Liver (tissue), 9 donors: ENCODE measurements around the gene PPP6C. TPM values are rescaled to one million over a fixed set of nuclear protein-coding genes. Genes with fewer than 3 reads are reported as not detected.
"Not testable (repeated sequence)": the region's sequence is repeated elsewhere in the genome, so short reads cannot be mapped to it uniquely, and the experiment has no call there.

ENCODE experiments used
- DNase-seq: peaks from one replicate; pipeline ENCODE4 v3.0.0-alpha.2; 2017; ENCODE audit warnings: low spot score
- H3K27ac ChIP-seq, 2 donors: one replicate each; pipeline ENCODE4 v1.7.0; 2013; ENCODE audit warnings: inconsistent platforms in 2 of 2, low read length in 2 of 2, control low read depth in 1 of 2, low read depth in 1 of 2, mild to moderate bottlenecking in 1 of 2
- H3K27me3 ChIP-seq, 4 donors: one replicate each; pipeline versions ENCODE4 v1.6.1 to v1.7.0; 2013; ENCODE audit warnings: low read length in 3 of 4, inconsistent platforms in 1 of 4, mild to moderate bottlenecking in 1 of 4, moderate library complexity in 1 of 4; ENCODE audit not compliant: control insufficient read depth in 4 of 4, insufficient read depth in 4 of 4
- H3K36me3 ChIP-seq, 4 donors: one replicate each; pipeline versions ENCODE4 v1.6.1 to v1.7.0; 2013; ENCODE audit warnings: low read length in 3 of 4, mild to moderate bottlenecking in 3 of 4, low read depth in 1 of 4, moderate library complexity in 1 of 4; ENCODE audit not compliant: control insufficient read depth in 4 of 4, insufficient read depth in 3 of 4
- H3K4me1 ChIP-seq, 4 donors: one replicate each; pipeline versions ENCODE4 v1.6.1 to v1.7.0; 2013; ENCODE audit warnings: low read length in 3 of 4, mild to moderate bottlenecking in 3 of 4, moderate library complexity in 1 of 4; ENCODE audit not compliant: control insufficient read depth in 4 of 4, insufficient read depth in 4 of 4
- H3K4me3 ChIP-seq, 3 donors: one replicate each; pipeline versions ENCODE4 v1.6.1 to v1.7.0; 2013; ENCODE audit warnings: low read length in 3 of 3, control low read depth in 1 of 3, low read depth in 1 of 3, mild to moderate bottlenecking in 1 of 3
- H3K9ac ChIP-seq, 2 donors: one replicate each; pipeline ENCODE4 v1.7.0; 2013; ENCODE audit warnings: low read length in 2 of 2, mild to moderate bottlenecking in 2 of 2, moderate library complexity in 2 of 2, control low read depth in 1 of 2, low read depth in 1 of 2
- H3K9me3 ChIP-seq, 4 donors: one replicate each; pipeline versions ENCODE4 v1.6.1 to v1.7.0; 2013; ENCODE audit warnings: low read length in 3 of 4; ENCODE audit not compliant: control insufficient read depth in 4 of 4
- ATF3 ChIP-seq: IDR thresholded peaks from 2 replicates; pipeline ENCODE4 v1.6.1; 2016; ENCODE audit warnings: antibody characterized with exemption
- CTCF ChIP-seq: fragments of 150-350 bp; IDR thresholded peaks from 2 replicates; pipeline ENCODE4 v1.5.1; 2017; ENCODE audit warnings: improper control_type of control experiment, low read depth, low read length; ENCODE audit not compliant: missing input control
- EGR1 ChIP-seq, 2 donors: IDR thresholded peaks; 2 replicates each; pipeline ENCODE4 v1.6.1; 2016 to 2018; ENCODE audit warnings: antibody characterized with exemption in 2 of 2, low read depth in 2 of 2
- FOXA1 ChIP-seq: IDR thresholded peaks from 2 replicates; pipeline ENCODE4 v1.6.1; 2016; ENCODE audit warnings: antibody characterized with exemption
- FOXA2 ChIP-seq: IDR thresholded peaks from 2 replicates; pipeline ENCODE4 v1.6.1; 2016; ENCODE audit warnings: antibody characterized with exemption
- GABPA ChIP-seq, 2 donors: IDR thresholded peaks in 1 of 2; conservative IDR thresholded peaks in 1 of 2; 2 replicates each; pipeline ENCODE4 v1.6.1; 2016; ENCODE audit warnings: antibody characterized with exemption in 2 of 2, mild to moderate bottlenecking in 1 of 2, moderate library complexity in 1 of 2
- HNF4A ChIP-seq, 2 donors: conservative IDR thresholded peaks; 2 replicates each; pipeline ENCODE4 v1.6.1; 2016; ENCODE audit warnings: antibody characterized with exemption in 2 of 2, mild to moderate bottlenecking in 2 of 2
- HNF4G ChIP-seq: IDR thresholded peaks from 2 replicates; pipeline ENCODE4 v1.6.1; 2016; ENCODE audit warnings: antibody characterized with exemption
- JUND ChIP-seq, 2 donors: IDR thresholded peaks; 2 replicates each; pipeline ENCODE4 v1.6.1; 2016; ENCODE audit warnings: antibody characterized with exemption in 2 of 2
- MAX ChIP-seq: IDR thresholded peaks from 2 replicates; pipeline ENCODE4 v1.6.1; 2016; ENCODE audit warnings: antibody characterized with exemption
- NR2F2 ChIP-seq: IDR thresholded peaks from 2 replicates; pipeline ENCODE4 v1.6.1; 2016; ENCODE audit warnings: antibody characterized with exemption
- RAD21 ChIP-seq, 2 donors: IDR thresholded peaks; 2 replicates each; pipeline ENCODE4 v1.6.1; 2016; ENCODE audit warnings: antibody characterized with exemption in 2 of 2, mild to moderate bottlenecking in 2 of 2
- REST ChIP-seq: IDR thresholded peaks from 2 replicates; pipeline ENCODE4 v1.6.1; 2016; ENCODE audit warnings: antibody characterized with exemption, mild to moderate bottlenecking
- RXRA ChIP-seq, 2 donors: IDR thresholded peaks; 2 replicates each; pipeline ENCODE4 v1.6.1; 2017 to 2018; ENCODE audit warnings: antibody characterized with exemption in 2 of 2, mild to moderate bottlenecking in 1 of 2
- SP1 ChIP-seq: IDR thresholded peaks from 2 replicates; pipeline ENCODE4 v1.6.1; 2018; ENCODE audit warnings: antibody characterized with exemption, mild to moderate bottlenecking
- TAF1 ChIP-seq: conservative IDR thresholded peaks from 2 replicates; pipeline ENCODE4 v1.6.1; 2016; ENCODE audit warnings: antibody characterized with exemption, mild to moderate bottlenecking
- YY1 ChIP-seq: IDR thresholded peaks from 2 replicates; pipeline ENCODE4 v1.6.1; 2016; ENCODE audit warnings: antibody characterized with exemption, mild to moderate bottlenecking
- WGBS: extraction: QIAGEN DNeasy Blood & Tissue Kit; methylation state at CpG from one replicate; pipeline ENCODE4 v1.1.7; 2013; 5-methylcytosine and 5-hydroxymethylcytosine counted together
- polyA plus RNA-seq, 2 donors: library from polyadenylated mRNA; stranded (reverse) in 1 of 2; unstranded in 1 of 2; fragments of 200-250 nt in 1 of 2; fragments of >200 nt in 1 of 2; fragmentation: Nextera tagmentation in 1 of 2; extraction: Ambion mirVana in 1 of 2; gene quantifications; one replicate each; pipeline versions ENCODE4 v1.2.1 to v1.2.3, GENCODE V29; 2013 to 2015
- total RNA-seq, 2 donors: library from RNA; depleted of rRNA; stranded (reverse); fragments of >200 nt; gene quantifications; one replicate each; pipeline ENCODE4 v1.2.3, GENCODE V29; 2014
- donor health status: healthy.
- donor health status: healthy.
- donor health status: healthy.
- donor health status: healthy.
- donor health status: healthy.

The PPP6C gene
- total and polyA plus RNA-seq, 4 donors = 10.1 to 14.8 (median 12.2) TPM

GRCh38 chr9:125119643-125120286, 69.8 kb downstream of the PPP6C start:
- Histone ChIP-seq H3K9me3 (no peaks in the 10 kb centered on the region), H3K27ac (no peak overlapping the region), H3K27me3 (no peaks in the 10 kb centered on the region), H3K4me1 (peaks cover 0 to 3% (median 0%) of the 10 kb centered on the region in 4 donors), H3K4me3 (no peak overlapping the region), H3K9ac (no peak overlapping the region), H3K36me3 (no peaks in the 10 kb centered on the region)
- no peak for DNase-seq
- TF ChIP-seq SP1 (no peak), YY1 (no peak), RAD21 (IDR thresholded peaks at IDR 0.05) (no peak), HNF4A (conservative IDR thresholded peaks at IDR 0.05) (no peak), NR2F2 (no peak), EGR1 (IDR thresholded peaks at IDR 0.05; ENCODE audit: low read depth in 2 of 2) (no peak), FOXA2 (no peak), FOXA1 (no peak), TAF1 (no peak), CTCF (no peak), HNF4G (no peak), MAX (no peak), RXRA (IDR thresholded peaks at IDR 0.05) (no peak), GABPA (IDR thresholded peaks at IDR 0.05 in 1 of 2, conservative IDR thresholded peaks at IDR 0.05 in 1 of 2) (no peak), REST (no peak), ATF3 (no peak), JUND (IDR thresholded peaks at IDR 0.05) (no peak)
- WGBS = 87% methylated on average over 4 of the region's 4 CpGs

- H3K4me3 ChIP-seq, H3K27me3 ChIP-seq, H3K9ac ChIP-seq, H3K36me3 ChIP-seq, H3K27ac ChIP-seq, H3K4me1 ChIP-seq, H3K9me3 ChIP-seq, DNase-seq: not testable (repeated sequence)
- 71% methylated on average over 2 of the region's 2 CpGs for WGBS
Measured at GRCh38 chr9:125118696-125119095, 70.9 kb downstream of the PPP6C start.

- not testable (repeated sequence) for H3K4me1 ChIP-seq, H3K27me3 ChIP-seq, H3K27ac ChIP-seq, DNase-seq, H3K9ac ChIP-seq, H3K9me3 ChIP-seq, H3K4me3 ChIP-seq, H3K36me3 ChIP-seq
- 97% methylated on average over 4 of the region's 4 CpGs for WGBS
Measured at GRCh38 chr9:125114503-125114902, 75.1 kb downstream of the PPP6C start.
